GM19372 (cell line): ENCODE measurements around the gene ATRN.
"Not testable (repeated sequence)": the region's sequence is repeated elsewhere in the genome, so short reads cannot be mapped to it uniquely, and the experiment has no call there.

ENCODE experiments used
- ATAC-seq: cut with Tn5 transposase; IDR thresholded peaks from one replicate; pipeline ENCODE4 v1.9.1; 2021; ENCODE audit warnings: mild to moderate bottlenecking, low read depth, moderate library complexity; ENCODE audit not compliant: unreplicated experiment

The ATRN gene

DNA sequence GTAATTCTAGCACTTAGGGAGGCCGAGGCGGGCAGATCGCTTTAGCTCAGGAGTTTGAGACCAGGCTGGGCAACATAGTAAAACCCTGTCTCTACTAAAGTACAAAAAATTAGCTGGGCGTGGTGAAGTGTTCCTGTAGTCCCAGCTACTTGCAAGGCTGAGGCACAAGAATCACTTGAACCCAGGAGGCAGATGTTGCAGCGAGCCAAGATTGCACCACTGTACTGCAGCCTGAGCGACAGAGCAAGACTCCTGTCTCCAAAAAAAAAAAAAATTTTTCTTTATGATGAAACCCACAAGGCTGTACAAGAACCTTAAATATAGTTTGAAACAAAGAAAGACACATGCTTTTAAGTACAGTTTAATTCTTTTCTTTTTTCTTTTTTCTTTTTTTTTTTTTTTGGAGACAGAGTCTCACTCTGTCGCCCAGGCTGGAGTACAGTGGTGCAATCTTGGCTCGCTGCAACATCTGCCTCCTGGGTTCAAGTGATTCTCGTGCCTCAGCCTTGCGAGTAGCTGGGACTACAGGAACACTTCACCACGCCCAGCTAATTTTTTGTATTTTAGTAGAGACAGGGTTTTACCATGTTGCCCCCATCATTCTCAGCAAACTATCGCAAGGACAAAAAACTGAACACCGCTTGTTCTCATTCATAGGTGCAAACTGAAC lies 144.5 kb downstream of the ATRN start:
- ATAC-seq: not testable (repeated sequence)

DNA sequence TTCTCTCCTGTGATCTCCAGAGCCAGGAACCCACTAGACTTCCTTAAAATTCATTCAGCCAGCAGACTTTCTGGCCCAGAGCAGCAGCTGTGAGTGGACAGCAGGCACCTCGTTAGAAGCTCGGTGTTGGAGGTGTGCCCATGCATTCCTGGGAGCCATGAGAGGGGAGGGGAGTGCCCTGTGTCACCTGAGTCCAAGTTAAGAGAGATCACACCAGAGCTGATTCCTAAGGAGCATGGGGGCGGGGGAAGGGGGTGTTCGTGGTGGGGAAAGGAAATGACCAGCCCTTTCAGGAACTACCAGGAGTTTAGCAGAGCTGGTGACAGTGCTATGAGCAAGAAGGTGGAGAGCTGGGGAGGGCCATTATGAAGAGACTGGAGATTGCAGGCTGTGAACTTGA lies 145.4 kb downstream of the ATRN start:
- ATAC-seq: no peak

DNA sequence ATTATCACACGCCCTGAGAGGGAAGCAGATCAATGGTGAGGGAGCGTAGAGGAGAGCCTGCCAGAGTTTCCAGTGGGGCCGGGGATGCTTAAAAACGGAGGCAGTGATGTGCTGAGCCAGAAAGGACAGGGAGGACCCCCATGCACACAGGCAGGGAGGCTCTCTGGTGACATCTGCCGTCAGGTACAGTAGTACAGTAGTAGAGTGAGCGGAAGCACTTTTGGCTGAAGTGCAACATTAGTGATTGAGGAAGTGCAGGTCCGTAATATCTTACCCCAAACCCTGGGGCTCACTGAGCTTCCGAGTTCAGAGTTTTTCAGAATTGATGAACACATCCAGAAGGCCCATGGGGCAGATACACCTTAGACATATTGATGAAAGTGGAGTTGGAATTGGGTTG lies 150.3 kb downstream of the ATRN start:
- no peak for ATAC-seq

DNA sequence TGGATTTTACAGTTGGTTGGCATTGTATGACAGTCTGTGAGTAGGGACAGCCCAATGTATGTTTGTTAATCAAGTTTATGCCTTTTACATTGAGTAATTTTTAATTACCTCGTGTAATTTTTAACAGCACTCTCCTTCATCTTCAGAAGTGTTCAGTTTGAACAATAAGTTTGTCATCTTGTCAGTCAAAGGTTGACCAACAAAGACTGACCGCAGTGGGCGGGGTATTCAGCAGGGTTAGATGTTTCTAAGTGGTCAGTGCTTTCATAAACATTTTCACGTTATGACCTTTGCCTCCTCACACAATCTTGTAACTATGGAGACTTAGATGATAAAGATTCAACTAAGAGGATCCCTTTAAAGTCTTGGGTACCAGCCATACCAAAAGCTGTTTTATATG lies 151.6 kb downstream of the ATRN start:
- no peak for ATAC-seq

DNA sequence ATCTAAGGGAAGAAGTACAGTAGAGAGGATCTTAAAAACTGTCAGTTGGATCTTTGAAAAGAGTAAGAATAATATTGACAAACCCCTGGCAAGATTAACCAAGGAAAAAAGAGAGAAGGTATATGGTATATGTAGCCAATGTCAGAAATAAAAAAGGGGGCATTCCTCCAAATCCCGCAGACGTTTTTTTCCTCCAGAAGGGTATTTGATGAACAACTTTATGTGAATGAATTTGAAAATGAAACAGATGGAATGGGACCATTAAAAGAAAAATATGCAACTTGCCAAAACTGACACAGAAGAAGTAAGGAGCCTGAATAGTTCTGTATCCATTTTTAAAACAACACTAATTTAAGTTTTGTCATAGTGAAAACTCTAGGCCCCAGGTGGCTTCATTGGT lies 156.7 kb downstream of the ATRN start:
- ATAC-seq: no peak

DNA sequence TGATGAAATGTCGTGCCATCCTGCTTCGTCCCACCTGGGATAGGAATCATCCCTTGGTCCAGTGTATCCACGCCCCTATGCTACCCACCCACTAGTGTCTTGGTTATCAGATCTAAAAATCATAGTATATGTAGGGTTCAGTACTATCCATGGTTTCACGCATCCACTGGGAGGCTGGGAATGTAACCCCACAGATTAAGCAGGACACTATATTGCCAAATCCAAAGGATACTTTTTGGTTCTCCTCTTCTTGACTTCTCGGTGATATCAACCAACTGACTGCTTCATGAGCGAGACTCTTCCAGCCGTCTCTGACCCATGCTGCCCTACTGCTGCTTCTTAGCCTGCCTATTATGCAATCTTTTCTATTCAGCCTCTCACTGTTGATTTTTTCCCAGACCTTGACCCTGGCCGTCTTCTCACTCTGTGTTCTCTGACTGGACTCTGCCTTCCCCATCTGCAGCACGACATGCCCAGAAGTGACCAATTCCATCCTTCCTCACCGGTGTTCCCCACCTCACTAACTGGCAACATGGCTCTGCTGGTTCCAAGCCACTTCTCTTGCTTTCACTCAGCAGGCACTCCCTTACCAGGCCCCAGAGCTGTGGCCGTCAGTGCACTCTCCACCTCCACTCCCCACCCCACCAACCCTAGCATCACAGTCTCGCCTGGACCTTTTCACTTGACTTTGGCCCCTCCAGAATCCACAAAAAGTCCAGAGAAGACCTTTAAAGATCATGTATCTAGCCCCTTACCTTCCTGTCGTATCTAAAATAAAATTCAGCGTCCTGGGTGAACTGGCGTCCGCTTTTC lies 157.9 kb downstream of the ATRN start:
- ATAC-seq: no peak

DNA sequence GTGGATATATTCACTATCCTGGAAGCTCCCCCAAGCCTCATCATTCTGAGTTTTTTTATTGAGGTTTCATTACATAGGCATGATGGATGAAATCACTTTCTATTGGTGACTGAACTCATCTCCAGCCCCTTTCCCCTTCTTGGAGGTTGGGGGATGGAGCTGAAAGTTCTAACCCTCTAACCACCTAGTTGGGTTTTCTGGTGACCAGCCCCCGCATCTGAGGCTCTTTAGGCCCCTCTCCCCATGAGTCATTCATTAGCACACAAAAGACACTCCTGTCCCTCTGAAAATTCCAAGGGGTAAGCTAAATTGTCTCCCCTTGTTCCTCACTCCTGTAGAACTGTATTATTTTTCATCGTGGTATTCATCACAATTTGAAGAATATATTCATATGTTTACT lies 159.1 kb downstream of the ATRN start:
- no peak for ATAC-seq

DNA sequence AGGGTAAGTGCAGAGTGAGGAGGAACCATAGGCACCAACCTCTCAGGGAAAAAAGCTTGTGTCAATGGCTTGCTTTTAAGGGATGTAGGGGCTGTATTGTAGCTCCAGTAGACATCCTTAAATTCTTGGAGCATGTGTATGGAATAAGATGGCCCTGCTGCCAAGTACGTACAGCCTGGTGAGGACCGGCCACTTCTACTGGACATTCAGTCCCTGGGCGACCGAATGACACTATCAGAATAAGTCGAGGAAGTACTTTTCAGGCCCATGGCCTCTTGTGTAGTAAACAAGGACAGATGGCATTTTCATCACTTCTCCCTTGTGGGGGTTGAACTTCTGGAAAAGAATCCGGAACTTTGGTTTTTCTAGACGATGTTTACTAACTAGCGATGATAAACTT lies 159.6 kb downstream of the ATRN start:
- no peak for ATAC-seq

DNA sequence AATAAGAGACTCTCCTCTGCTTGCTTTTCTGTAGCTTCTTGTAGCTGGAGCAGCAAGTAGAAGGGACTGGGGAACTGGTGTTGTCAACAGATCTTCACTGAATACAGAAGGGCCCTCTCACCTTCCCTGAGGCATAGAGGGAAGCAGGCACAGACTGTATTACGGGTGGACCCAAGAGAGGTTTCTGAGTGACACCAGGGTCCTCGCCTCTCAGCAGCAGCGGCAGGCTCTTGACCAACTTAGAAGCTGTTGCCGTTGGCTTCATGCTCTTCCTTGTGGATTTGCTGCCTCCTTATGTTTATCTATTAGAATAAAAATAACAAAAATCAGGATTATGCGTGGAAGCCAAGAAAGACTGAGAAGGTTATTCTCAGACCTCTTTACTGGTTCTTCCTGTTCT lies 160.7 kb downstream of the ATRN start:
- no peak for ATAC-seq

DNA sequence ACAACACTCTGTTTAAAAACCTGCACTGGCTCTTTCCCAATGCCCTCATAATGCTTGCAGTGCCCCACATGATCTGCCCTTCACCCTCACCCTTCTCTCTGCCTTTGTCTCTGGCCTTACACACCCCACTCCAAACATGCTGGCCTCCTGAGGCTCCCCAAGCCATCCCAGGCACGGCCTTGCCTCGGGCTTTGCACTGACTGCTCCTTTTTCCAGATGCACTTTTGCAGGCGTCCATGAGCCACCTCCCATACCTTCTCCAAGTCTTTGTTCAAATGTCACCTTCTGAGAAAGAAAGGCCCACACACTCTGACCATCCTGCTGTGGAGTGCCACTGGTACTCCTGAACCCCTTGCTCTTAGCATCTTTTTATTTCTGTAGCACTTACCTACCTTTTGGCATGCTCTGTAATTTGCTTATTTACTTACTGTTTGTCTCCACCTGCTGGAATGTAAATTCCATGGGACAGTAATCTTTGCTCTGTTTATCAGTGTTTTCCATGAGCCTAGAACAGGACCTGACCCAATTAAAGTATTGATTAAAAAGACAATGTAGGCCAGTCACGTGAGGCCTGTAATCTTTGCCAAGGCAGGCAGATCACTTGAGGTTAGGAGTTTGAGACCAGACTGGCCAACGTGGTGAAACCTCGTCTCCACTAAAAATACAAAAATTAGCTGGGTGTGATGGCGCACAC lies 161.6 kb downstream of the ATRN start:
- ATAC-seq: no peak

DNA sequence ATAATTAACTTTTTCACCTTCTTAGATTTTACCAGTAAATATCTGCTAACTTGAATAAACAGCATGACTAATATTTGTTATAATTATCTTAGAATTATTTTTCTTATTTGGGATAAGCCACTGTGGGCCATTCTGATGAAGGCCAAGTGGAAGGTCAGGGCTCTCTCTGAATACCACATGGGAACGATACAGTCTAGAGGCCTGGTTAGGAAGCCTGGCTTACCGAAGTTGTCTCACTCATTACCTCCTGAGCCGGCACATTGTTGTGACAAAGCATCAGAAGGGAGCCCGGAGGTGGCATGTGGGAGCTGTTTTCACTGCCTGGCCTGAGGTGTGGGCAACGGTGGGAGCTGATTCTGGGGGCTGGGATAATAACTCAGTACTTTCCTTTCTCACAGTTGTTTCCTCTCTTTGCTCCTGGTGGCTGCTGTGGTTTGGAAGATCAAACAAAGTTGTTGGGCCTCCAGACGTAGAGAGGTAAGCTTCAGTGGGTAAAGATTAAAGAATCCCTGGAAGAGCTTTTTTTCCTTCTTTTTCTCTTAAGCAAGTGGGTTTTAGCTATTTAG lies 163.2 kb downstream of the ATRN start:
- ATAC-seq: no peak

DNA sequence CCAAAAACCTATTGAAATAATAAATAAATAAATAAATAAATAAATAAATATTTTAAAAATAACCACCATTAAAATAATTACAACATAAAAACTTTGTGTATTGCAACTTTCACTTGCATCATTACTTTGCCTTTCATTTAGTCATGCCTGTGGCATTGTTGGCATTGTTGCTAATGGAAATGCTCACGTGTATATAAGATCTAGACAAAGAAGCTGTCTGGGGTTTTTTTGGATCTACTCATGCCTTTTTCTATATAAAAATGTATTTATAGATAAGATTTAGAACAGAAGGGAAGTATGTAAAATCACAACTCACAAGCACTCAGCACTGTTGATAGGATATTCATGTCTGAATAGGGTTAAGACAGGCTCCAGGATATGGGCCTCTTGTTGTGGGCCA lies 164.5 kb downstream of the ATRN start:
- no peak for ATAC-seq

DNA sequence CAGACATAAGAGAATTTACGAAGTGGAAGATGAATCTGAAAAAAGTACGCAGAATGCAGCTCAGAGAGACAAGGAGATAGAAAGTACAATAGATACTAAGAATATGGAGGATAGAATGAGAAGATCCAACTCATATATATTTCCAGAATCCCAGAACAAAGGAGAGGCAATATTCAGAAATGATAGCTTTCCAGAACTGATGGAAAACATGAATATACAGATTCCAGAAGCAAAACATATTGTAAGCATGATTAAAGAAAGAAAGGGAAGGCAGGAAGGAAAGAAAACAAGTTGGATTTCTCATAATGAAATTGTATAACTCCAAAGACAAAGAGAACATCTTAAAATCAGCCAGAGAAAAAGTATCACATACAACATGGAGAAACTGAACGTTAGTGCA lies 169.4 kb downstream of the ATRN start:
- ATAC-seq: no peak

DNA sequence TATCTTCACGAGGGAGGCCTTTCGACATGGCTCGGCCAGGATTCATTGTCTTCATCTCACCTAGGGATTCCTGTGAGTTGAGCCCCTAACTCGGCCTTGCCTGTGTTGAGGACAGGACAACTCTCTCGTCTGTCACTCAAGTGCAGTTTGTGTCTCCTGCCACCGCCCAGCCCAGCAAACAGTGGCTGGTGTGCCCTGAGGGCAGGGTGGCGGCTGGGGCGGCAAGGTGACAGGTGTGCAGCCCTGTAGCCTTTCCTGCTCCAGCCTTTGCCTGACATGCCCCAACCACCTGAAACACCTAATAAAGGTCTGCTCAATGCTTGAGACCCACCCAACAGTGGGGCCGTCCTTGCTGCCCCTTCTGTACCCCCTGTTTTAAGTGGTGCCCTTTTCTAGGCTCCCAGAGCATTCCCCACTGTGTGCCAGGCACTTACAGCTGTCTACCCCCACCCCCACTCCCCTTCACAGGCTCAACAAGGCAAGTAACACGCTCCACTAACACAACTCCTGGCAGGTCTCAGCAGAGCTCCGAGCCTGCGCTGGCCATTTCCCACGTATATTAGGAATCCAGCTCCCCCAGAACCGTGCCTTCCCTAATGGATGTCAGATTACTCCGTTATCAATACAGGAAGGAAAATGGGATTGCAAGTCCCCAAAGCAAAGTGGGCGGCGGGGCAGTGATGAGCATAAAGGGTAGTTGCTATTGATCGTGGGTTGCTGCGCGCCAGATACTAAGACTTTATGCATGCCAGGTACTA lies 174.7 kb downstream of the ATRN start:
- no peak for ATAC-seq

DNA sequence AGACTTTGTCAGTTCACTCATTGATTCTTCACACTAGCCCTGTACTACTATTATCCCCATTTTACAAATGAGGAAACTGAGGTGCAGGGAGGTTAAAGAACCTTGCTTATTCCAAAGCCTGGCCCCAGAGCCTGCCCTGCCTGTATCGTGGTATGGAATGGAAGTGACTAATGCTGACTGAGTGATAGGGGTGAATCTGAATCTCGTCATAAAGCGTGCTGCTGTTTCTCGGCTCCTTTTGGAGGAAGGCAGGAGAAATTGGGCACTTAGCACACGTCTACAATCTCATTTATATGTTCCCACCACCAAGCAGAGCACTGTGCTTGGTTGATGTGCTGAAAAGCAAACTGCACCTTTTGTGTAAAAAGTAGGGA lies 175.2 kb downstream of the ATRN start:
- ATAC-seq: no peak

DNA sequence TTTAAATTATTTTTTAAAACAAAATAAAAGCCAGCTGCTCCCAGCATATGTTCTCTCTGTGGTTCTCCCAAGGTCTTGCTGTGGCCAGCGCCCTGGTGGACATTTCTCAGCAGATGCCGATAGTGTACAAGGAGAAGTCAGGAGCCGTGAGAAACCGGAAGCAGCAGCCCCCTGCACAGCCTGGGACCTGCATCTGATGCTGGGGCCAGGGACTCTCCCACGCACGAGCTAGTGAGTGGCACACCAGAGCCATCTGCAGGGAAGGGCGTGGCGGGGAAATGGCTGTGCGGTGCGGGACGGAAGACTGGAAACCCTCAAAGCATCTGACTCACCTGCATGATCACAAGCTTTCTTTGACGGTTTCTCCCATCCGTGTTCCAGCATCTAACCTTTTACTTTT lies 175.8 kb downstream of the ATRN start:
- no peak for ATAC-seq

DNA sequence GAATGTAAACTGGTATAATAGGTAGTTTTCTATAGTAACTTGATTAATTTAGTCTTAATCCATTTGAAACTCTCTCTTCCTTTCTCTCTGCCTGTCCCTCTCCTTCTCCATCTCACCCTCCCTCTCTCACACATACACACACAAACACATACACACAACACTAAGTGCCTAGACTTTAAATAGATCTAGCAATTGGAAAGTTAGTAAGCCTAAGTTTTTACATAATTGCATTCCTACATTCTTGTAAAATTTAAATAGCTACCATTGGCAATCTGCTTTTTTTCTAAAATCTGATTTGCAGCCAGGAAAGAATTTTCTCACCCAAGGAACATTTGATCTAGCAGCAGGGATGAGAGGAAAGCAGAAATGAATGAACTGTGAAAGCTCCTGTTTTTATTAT lies 176.7 kb downstream of the ATRN start:
- ATAC-seq: no peak

DNA sequence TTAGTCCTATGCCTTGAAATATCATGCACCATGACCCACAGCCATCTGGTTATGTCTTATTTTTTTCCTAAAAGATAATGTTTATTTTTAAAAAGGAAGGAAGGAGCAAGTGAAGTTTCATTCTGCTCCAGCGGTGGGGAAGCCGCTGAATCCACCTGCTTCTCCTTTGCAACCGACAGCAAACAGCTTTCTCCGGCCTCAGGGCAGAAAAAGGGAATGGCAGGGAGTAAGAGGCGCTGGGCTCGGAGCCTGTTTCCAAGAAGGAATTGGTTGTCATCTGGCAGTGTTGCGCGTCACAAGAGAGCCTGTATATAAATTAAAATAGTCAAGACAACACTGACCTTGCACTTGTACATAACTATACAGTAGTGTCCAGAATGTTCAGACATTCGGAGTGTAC lies 178.1 kb downstream of the ATRN start:
- ATAC-seq: no peak

DNA sequence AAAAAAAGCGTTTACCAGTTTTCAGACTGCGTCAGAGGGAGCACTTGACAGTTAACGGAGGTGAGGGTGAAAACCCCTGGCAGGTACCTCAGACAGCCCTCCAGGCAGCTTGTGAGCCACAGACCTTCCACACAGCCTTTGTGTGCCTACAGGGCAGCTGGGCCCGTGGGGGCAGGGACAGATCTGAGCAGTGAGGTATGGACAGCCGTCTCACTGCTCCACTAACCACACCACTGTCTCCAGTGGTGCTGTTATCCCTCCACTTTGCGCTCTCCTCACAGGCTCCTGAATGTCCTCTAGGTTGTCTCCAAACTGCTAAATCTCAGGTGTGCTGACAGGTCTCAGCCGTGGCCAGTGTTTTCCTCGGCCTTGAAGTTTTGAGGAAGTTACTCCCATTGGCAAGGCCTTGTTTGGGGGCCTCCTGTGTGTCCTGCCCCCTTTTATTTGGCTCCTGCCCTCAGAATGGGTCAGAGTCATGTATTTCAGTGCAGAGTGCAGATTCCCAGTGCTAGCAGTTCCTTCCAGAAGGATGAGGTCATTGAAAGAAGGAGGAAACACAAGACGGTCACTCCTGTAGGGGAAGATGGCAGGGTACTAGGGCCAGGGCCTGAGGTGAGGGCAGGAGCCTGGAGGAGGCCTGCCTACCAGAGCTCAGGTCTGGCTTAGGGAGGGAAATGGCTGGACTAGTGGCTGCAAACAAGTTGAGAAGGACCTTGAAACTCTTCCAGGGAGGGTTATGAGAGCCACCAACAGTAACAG lies 180.6 kb downstream of the ATRN start:
- no peak for ATAC-seq

DNA sequence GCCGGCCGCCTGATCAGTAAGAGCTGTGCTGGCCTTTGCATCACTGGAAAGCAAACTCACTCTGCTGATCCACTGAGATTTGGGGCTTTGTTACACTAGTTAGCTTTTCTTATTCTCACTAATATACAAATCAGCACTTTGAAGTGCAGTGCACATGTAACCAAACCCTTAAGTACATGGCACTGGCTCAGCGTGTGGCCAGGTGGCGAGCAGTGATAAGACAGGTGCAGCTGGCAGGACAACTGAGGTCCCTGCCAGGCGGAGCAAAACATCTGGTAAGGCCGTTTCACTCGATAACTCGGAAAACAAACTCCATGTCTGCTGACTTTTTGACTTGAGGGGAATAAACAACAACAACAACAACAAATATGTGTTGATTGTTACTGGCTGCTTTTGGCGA lies 181.4 kb downstream of the ATRN start:
- ATAC-seq: no peak
